SK-N-SH (cell line): ENCODE data around the gene MEF2A.

Experiments
- CTCF ChIP-seq: fragments of 200-600 bp; sonication (generic); IDR thresholded peaks from 2 replicates; pipeline ENCODE4 v1.6.1; 2017; ENCODE audit warnings: antibody characterized with exemption, mild to moderate bottlenecking, moderate library complexity
- EP300 ChIP-seq, 2 experiments: IDR thresholded peaks; 2 replicates each; pipeline versions ENCODE4 v1.4.0 to v1.6.1; 2012; ENCODE audit warnings: borderline replicate concordance in 1 of 2, low read depth in 1 of 2, low read length in 1 of 2
- RAD21 ChIP-seq: IDR thresholded peaks from 2 replicates; pipeline ENCODE4 v1.6.1; 2012; ENCODE audit warnings: mild to moderate bottlenecking, low read length
- RCOR1 ChIP-seq: fragments of 150-350 bp; IDR thresholded peaks from 2 replicates; pipeline ENCODE4 v1.6.1; 2017; ENCODE audit warnings: antibody characterized with exemption, low read length
- RXRA ChIP-seq: IDR thresholded peaks from 2 replicates; pipeline ENCODE4 v1.4.0; 2012; ENCODE audit warnings: low read depth, mild to moderate bottlenecking, borderline replicate concordance
- SIN3A ChIP-seq: IDR thresholded peaks from 2 replicates; pipeline ENCODE4 v1.6.1; 2012; ENCODE audit warnings: low read depth, mild to moderate bottlenecking, low read length, moderate library complexity, borderline replicate concordance
- TAF1 ChIP-seq: IDR thresholded peaks from 2 replicates; pipeline ENCODE4 v1.6.1; 2012; ENCODE audit warnings: low read depth, mild to moderate bottlenecking, low read length, moderate library complexity, borderline replicate concordance
- TCF12 ChIP-seq: IDR thresholded peaks from 2 replicates; pipeline ENCODE4 v1.4.0; 2012

GRCh38 chr15:99582508-99582960 lies 16.8 kb downstream of the MEF2A start:
- TF ChIP-seq CTCF (no peak), TCF12 (no peak), SIN3A (no peak), TAF1 (no peak), RCOR1 (no peak), RXRA (no peak), RAD21 (no peak), EP300 (IDR thresholded peaks at IDR 0.05; ENCODE audit: borderline replicate concordance in 1 of 2, low read depth in 1 of 2, low read length in 1 of 2) (no peak)
